Chondrocyte (in vitro differentiated cells): Measurements from ENCODE around the gene VTA1. TPM values are rescaled to one million over a fixed set of nuclear protein-coding genes. Genes with fewer than 3 reads are reported as not detected.

Experiments used
- DNase-seq: peaks from one replicate; pipeline ENCODE4 v3.0.0; 2021; ENCODE audit warnings: mixed read lengths, low spot score
- H3K27ac Mint-ChIP-seq: one replicate; pipeline ENCODE4 v1.8.0; 2021; ENCODE audit warnings: mild to moderate bottlenecking, moderate library complexity, mixed read lengths; ENCODE audit not compliant: unreplicated experiment
- H3K27me3 Mint-ChIP-seq: 2 replicates; pipeline ENCODE4 v1.8.0; 2021; ENCODE audit warnings: low read depth, mixed read lengths
- H3K36me3 Mint-ChIP-seq: 2 replicates; pipeline ENCODE4 v1.8.0; 2021; ENCODE audit warnings: low read depth, mixed read lengths
- H3K4me1 Mint-ChIP-seq: 2 replicates; pipeline ENCODE4 v1.8.0; 2021; ENCODE audit warnings: low read depth, mild to moderate bottlenecking, mixed read lengths
- H3K4me3 Mint-ChIP-seq: one replicate; pipeline ENCODE4 v1.8.0; 2021; ENCODE audit warnings: mild to moderate bottlenecking, moderate library complexity, mixed read lengths; ENCODE audit not compliant: unreplicated experiment
- H3K9me3 Mint-ChIP-seq: 2 replicates; pipeline ENCODE4 v1.8.0; 2021; ENCODE audit warnings: low read depth, mixed read lengths
- total RNA-seq: library from RNA; stranded (reverse); gene quantifications from 3 replicates; pipeline ENCODE4 v1.2.1, GENCODE V29; 2021
- TF ChIP-seq, protein P1 (sequence below): fragments of 200-600 bp; sonication (generic); IDR thresholded peaks from 2 replicates; pipeline ENCODE4 v1.5.0; 2021; ENCODE audit warnings: antibody characterized with exemption, mild to moderate bottlenecking, moderate library complexity

The VTA1 gene
- total RNA-seq, 1 donor from 2014 or later, result 39.3 TPM

DNA sequence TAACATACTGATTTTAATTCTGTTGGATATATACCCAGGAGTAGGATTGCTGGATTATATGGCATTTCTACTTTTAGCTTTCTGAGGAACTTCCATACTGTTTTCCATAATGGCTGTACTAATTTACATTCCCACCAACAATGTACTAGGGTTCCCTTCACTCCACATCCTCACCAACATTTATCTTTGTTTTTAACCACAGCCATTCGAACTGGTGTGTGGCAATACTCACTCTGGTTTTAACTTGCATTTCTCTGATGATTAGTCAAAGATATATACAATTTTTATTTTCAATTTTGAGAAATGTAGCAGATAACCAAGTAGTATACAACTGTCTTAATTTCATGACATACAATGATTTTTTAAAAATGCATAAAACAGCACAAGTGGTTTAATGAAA, 124.4 kb downstream of the VTA1 start:
- TF ChIP-seq, protein P1, sequence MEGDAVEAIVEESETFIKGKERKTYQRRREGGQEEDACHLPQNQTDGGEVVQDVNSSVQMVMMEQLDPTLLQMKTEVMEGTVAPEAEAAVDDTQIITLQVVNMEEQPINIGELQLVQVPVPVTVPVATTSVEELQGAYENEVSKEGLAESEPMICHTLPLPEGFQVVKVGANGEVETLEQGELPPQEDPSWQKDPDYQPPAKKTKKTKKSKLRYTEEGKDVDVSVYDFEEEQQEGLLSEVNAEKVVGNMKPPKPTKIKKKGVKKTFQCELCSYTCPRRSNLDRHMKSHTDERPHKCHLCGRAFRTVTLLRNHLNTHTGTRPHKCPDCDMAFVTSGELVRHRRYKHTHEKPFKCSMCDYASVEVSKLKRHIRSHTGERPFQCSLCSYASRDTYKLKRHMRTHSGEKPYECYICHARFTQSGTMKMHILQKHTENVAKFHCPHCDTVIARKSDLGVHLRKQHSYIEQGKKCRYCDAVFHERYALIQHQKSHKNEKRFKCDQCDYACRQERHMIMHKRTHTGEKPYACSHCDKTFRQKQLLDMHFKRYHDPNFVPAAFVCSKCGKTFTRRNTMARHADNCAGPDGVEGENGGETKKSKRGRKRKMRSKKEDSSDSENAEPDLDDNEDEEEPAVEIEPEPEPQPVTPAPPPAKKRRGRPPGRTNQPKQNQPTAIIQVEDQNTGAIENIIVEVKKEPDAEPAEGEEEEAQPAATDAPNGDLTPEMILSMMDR, result no peak
- Mint-ChIP-seq H3K36me3 (no peaks in the 10 kb centered on the region), H3K27ac (no peak overlapping the region), H3K27me3 (no peaks in the 10 kb centered on the region), H3K9me3 (no peaks in the 10 kb centered on the region), H3K4me1 (peaks cover 11% of the 10 kb centered on the region), H3K4me3 (no peak overlapping the region)
- DNase-seq, result no peak

Other genes with a start within 250 kb of the VTA1 start
- not detected in 3 replicates for gene GJE1, start 14.3 kb upstream of the VTA1 start, total RNA-seq
- not detected in 3 replicates for gene NMBR, start 141 bp upstream of the VTA1 start, total RNA-seq
- gene ADGRG6, start 154.7 kb downstream of the VTA1 start, total RNA-seq, result 1.7 to 2.5 TPM (median 2.5 TPM) in 3 replicates